C1 segment of cervical spinal cord (tissue), 14 donors: ENCODE results near the gene MORF4L1.
"Not testable (repeated sequence)": the region's sequence is repeated elsewhere in the genome, so short reads cannot be mapped to it uniquely, and the experiment has no call there.

Source experiments
- DNase-seq, 14 donors: peaks; one replicate each; lab custom pipeline; 2025; lab: John Stamatoyannopoulos, UW

Gene MORF4L1

DNA sequence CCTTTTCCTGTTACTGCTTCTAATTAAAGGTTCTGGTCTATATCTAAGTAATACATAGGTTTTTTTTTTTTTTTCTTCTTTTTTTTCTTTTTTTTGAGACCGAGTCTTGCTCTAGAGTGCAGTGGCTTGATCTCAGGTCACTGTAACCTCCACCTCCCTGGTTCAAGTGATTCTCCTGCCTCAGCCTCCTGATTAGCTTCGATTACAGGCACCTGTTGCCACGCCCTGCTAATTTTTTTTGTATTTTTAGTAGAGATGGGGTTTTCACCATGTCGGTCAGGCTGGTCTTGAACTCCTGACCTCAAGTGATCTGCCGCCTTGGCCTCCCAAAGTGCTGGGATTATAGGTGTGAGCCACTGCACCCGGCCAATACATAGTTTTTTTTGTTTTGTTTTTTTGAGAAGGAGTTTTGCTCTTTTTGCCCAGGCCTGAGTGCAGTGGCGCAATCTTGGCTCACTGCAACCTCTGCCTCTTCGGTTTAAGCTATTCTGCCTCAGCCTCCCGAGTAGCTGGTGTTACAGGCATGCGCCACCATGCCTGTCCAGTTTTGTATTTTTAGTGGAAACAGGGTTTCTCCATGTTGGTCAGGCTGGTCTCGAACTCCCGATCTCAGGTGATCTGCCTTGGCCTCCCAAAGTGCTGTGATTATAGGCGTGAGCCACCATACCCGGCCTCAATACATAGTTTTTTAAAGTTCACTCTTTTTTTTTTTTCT is 28.3 kb downstream of the MORF4L1 start:
- not testable (repeated sequence) for DNase-seq

- DNase-seq, result not testable (repeated sequence)
Observed at GRCh38 chr15:78902281-78903032, 29.8 kb downstream of the MORF4L1 start.

- no peak for DNase-seq
Observed at GRCh38 chr15:78904599-78905358, 32.1 kb downstream of the MORF4L1 start.

DNA sequence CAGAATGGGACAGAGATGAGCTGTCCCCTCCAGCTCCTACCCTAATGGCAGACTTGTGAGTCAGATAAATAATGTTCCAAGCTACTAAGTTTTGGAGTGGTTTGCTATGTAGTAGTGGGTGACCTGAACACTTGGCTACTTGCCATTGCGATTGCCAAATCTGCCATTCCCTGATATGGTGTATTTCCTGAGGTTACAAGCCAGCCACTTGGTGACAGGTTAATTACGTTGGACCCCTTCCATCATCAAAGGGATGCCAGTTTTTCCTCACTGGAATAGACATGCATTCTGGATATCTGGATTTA is 33.6 kb downstream of the MORF4L1 start:
- DNase-seq, result no peak

DNA sequence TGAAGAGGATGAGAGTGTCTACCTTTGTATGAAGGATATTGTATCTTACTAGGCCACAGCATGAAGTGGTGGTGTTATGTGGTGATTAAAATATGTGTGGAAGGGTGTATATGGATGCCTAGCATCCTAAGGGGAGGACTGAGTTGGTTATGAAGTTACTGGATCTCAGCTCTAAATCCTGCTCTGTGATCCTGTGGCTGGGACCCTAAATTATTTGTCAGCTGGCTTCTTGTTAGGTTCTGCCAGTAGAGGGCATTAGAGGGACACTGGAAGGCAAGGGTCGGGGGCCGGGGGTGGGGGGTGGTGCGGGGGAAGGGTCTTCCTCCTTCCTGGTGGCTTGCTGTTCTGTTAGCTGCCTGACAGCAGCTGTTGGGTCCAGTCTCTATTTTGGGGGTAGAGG is 34.9 kb downstream of the MORF4L1 start:
- DNase-seq, result no peak

GRCh38 chr15:78909160-78909695 is 36.5 kb downstream of the MORF4L1 start:
- DNase-seq, result no peak

- DNase-seq, result peak in 2 of 14 donors; percentile 4 to 32
Observed at GRCh38 chr15:78909791-78910228, 37.1 kb downstream of the MORF4L1 start.

DNA sequence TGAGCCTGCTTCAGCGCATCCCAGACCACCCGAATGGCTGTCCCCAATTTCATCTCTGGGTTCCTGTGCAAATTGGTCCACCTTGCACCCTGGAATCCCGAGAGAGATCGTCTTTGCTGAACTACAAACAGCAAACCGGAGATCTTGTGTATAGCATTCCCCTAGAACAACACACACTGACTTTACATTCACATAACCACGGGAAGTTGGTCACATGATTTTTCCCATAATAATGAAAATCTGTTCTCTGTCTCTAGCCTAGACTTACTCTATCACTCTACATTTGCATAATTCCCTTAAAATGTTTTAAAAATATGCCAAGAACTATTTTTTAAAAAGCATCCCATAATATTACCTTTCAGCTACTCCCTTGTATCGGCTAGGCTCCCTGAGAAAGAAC is 37.6 kb downstream of the MORF4L1 start:
- DNase-seq, result no peak

GRCh38 chr15:78912316-78912715 is 39.6 kb downstream of the MORF4L1 start:
- DNase-seq, result no peak

GRCh38 chr15:78913012-78913411 is 40.3 kb downstream of the MORF4L1 start:
- DNase-seq, result no peak

DNA sequence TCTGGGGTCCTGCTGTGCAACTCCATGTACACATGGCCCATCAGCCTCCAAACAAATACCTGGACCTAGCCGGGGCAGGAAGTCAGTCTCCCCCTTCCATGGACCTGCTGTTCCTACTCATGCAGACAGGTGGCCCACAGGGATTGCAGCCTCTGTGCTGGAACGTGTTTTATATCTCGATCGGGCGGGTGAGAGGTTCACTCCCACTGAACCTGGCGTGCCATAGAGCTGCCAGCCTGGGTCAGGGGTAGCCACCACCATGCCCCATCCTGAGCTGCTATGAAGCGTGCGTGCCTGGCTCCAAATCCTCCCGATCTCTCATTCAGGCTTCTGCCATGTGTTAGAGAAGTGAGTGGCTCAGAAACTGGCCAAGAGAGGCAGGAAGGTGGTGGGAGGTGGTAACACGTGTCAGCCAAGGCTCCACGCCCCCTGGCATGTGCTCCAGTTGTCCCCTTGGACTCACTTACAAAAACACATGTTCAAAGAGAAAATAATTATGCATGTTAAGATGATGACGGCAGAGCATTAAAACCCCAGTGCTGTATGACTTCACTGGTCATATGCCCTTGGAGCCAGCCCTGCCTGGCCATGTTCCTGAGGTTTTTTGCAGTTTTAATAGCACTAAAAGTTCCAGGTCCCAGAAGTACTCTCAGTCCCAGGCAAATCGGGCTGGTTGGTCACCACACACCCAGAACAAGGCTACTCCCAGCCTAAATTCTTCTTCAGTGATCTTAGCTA is 41.5 kb downstream of the MORF4L1 start:
- peak in 3 of 14 donors; percentile 17 to 24 (median 19) for DNase-seq

DNA sequence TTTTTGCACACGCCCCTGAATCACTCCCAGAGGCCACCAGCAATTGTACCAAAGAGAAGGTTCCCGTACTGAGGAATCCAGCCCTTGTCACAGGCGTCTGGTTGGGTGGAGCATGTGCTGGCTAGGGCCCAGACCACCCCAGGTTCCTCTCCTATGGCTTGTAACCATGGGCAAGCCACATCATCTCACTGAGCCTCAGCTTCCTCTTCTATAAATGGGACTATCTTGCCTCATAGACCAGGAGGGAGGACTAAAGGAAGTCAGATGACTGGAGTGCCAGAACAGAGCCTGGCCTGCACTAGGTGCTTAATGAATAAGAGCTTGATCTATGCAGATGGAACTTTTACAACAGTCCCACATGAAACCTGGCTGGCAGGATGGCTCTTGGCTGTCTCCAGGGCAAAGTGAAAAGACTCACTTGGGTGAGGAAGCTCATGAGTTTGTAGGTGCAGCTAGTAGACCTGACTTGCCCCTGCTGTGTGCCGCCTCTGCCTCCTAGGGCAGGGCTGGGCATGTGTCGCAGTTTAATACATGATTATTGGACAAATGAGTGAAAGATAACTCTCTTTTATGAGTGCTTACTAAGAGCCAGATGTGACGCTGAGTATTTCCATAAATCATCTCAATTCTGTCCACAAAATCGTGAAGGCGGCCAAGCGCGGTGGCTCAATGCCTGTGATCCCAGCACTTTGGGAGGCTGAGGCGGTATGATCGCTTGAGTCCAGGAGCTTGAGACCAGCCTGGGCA is 42.8 kb downstream of the MORF4L1 start:
- peak in 6 of 14 donors; percentile 16 to 63 (median 47) for DNase-seq

GRCh38 chr15:78916088-78916487 is 43.4 kb downstream of the MORF4L1 start:
- DNase-seq, result no peak

- DNase-seq, result no peak
Observed at GRCh38 chr15:78917888-78918287, 45.2 kb downstream of the MORF4L1 start.

DNA sequence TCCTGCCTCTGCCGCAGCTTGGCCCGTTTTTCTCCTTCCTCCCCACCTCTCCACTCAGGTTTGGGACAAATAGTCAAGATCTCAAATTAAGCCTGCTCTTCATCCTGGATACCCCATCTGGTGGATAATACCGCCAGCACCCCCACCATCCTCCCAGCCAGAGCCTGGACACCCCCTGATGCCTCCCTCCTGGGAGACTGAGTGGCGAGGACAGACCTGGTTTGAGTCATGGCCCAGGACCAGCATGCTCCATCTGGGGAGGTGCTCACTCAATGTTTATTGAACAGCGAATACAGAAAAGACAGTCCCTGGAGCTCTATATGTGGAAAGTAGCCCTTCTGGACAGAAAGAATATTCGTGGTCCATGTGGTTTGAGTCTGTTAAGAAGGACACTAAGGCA is 48.8 kb downstream of the MORF4L1 start:
- DNase-seq, result no peak

DNA sequence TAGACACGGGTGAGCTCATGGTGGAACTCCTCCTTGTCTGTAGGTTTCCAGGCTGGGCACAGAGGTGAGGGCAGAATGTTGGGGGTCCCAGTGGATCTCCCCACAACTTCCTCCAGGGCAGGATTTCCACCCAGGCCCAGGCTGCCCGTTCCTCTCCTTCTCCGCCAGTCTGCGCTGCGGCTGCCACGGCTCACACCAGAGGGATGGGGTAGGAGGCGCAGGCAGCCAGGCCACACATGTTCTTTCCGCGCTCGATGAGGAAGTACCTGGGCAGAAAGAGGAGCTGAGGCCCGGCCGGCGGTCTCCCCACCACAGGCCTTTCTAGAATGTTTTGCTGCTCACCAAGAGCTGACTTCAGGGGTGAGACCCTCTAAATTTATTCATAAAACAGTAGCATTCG is 49.2 kb downstream of the MORF4L1 start:
- peak in 3 of 14 donors; percentile 23 to 47 (median 41) for DNase-seq

- no peak for DNase-seq
Observed at GRCh38 chr15:78922527-78922926, 49.8 kb downstream of the MORF4L1 start.

- DNase-seq, result no peak
Observed at GRCh38 chr15:78923015-78923414, 50.3 kb downstream of the MORF4L1 start.

DNA sequence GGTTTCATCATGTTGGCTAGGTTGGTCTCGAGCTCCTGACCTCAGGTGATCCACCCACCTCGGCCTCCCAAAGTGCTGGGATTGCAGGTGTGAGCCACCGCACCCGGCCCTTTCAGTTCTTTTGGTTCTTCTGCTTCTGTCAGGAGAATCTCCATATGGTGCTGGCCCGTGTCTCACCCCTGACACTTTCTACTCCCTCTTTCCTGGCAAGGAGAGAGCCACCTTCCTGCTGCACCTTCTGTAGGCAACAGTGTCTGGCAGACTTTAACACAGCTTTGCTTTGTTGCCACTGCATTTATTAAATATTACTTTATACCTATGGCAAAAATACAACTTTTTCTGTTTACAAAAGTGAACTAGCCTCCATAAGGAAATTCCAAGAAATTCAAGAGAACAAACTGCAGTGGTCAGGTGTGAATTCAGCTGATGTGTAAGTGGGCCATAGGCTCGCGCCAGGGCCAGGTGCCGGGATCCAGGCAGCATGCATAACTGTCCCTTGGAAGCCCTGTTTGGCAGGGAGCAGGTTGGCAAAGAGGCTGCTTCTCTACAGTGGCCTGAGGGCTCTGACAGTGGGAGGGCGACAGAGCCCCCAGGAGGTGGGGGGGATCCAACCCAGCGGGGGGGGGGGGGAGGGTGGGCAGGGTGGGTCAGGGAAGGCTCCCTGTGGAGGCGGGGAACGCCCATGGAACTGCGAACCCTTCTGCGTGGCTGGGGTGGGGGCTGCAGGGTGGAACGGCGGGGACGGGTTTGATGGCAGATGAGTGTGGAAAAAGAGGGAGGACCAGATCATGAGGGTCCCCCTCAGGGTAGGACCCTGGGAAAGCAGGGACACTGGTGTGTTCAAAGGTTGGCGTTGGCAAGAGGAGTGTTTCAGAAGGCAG is 51.0 kb downstream of the MORF4L1 start:
- peak in 1 of 14 donors; percentile 24 for DNase-seq
